B cell (primary cell): Measurements from ENCODE around the gene OSBPL1A. TPM values are rescaled to one million over a fixed set of nuclear protein-coding genes. Genes with fewer than 3 reads are reported as not detected.

Source experiments
- ATAC-seq: fragments of 200-7000 bp; cut with Tn5 transposase; one replicate; pipeline ENCODE4 v1.10.0; 2021; ENCODE audit warnings: low read depth, mild to moderate bottlenecking, moderate number of reproducible peaks, moderate library complexity
- CTCF ChIA-PET: fragments of 350-600 bp; sonication (Branson Sonifier 250); formaldehyde crosslinking; loops from one replicate; lab custom pipeline; 2021; ENCODE audit warnings: antibody characterized with exemption, inconsistent platforms; lab: Charles Lee
- POLR2A ChIA-PET: fragments of 350-600 bp; sonication (Branson Sonifier 250); formaldehyde crosslinking; loops from one replicate; lab custom pipeline; 2021; ENCODE audit warnings: antibody characterized with exemption; lab: Charles Lee
- DNase-seq: peaks from one replicate; pipeline ENCODE4 v3.0.0; 2013
- H2AFZ ChIP-seq: 2 replicates; pipeline ENCODE4 v1.6.1; 2012; ENCODE audit warnings: mild to moderate bottlenecking, low read depth, low read length; ENCODE audit not compliant: insufficient read depth, poor library complexity, severe bottlenecking
- H3K27ac ChIP-seq, 2 donors: 1 replicate in 1 of 2; 2 replicates in 1 of 2; pipeline ENCODE4 v1.5.1; 2012 to 2013; ENCODE audit warnings: low read length in 2 of 2, mild to moderate bottlenecking in 2 of 2, moderate library complexity in 1 of 2
- H3K27me3 ChIP-seq, 4 experiments: fragments of 200-600 bp in 1 of 4; sonication (generic) in 1 of 4; replicated peaks in 1 of 4; 1 replicate in 2 of 4; 2 replicates in 2 of 4; pipeline versions ENCODE4 v1.6.1 to v1.7.0; 2013 to 2016; ENCODE audit warnings: low read length in 3 of 4, mild to moderate bottlenecking in 2 of 4, mixed read lengths in 1 of 4, moderate library complexity in 1 of 4; ENCODE audit not compliant: insufficient read depth in 4 of 4, control insufficient read depth in 3 of 4; ENCODE audit errors: control extremely low read depth in 1 of 4
- H3K36me3 ChIP-seq, 2 experiments: replicated peaks in 1 of 2; 1 replicate in 1 of 2; 2 replicates in 1 of 2; pipeline versions ENCODE4 v1.6.1 to v1.7.1; 2013; ENCODE audit warnings: low read length in 1 of 2; ENCODE audit not compliant: insufficient read depth in 2 of 2, control insufficient read depth in 1 of 2; ENCODE audit errors: control extremely low read depth in 1 of 2, extremely low read depth in 1 of 2
- H3K4me1 ChIP-seq, 2 donors: fragments of 200-600 bp in 1 of 2; sonication (generic) in 1 of 2; 1 replicate in 1 of 2; 2 replicates in 1 of 2; pipeline versions ENCODE4 v1.5.1 to v1.6.1; 2013 to 2017; ENCODE audit warnings: low read length in 2 of 2; ENCODE audit not compliant: control insufficient read depth in 2 of 2, insufficient read depth in 2 of 2
- H3K4me2 ChIP-seq: replicated peaks from 2 replicates; pipeline ENCODE3; 2012; ENCODE audit warnings: mild to moderate bottlenecking, low read depth, low read length; ENCODE audit not compliant: poor library complexity, severe bottlenecking
- H3K4me3 ChIP-seq, 5 experiments: fragments of 200-600 bp in 1 of 5; sonication (generic) in 1 of 5; 1 replicate in 3 of 5; 2 replicates in 2 of 5; pipeline versions ENCODE4 v1.5.1 to v1.7.0; 2011 to 2016; ENCODE audit warnings: low read length in 4 of 5, mild to moderate bottlenecking in 4 of 5, low read depth in 2 of 5, control low read depth in 1 of 5, moderate library complexity in 1 of 5; ENCODE audit not compliant: insufficient read depth in 1 of 5; ENCODE audit errors: control extremely low read depth in 1 of 5, extremely low read depth in 1 of 5
- H3K79me2 ChIP-seq: fragments of 200-600 bp; sonication (generic); one replicate; pipeline ENCODE4 v1.6.0; 2016; ENCODE audit warnings: low read length; ENCODE audit not compliant: control insufficient read depth, insufficient read depth
- H3K9ac ChIP-seq: fragments of 200-600 bp; sonication (generic); 2 replicates; pipeline ENCODE4 v1.6.1; 2017; ENCODE audit warnings: mild to moderate bottlenecking, low read length, moderate library complexity
- H3K9me3 ChIP-seq, 3 donors: one replicate each; pipeline versions ENCODE4 v1.6.1 to v1.7.1; 2013; ENCODE audit warnings: low read length in 2 of 3; ENCODE audit not compliant: control insufficient read depth in 2 of 3, insufficient read depth in 1 of 3; ENCODE audit errors: control extremely low read depth in 1 of 3
- H4K20me1 ChIP-seq: 2 replicates; pipeline ENCODE4 v1.6.0; 2012; ENCODE audit warnings: mild to moderate bottlenecking, low read length; ENCODE audit not compliant: insufficient read depth, control insufficient read depth, poor library complexity, severe bottlenecking
- H3K27ac Mint-ChIP-seq: one replicate; pipeline ENCODE4 v1.8.0; 2021; ENCODE audit warnings: mixed read lengths
- H3K27me3 Mint-ChIP-seq: one replicate; pipeline ENCODE4 v1.8.0; 2021; ENCODE audit warnings: mixed read lengths
- H3K4me1 Mint-ChIP-seq: one replicate; pipeline ENCODE4 v1.8.0; 2021; ENCODE audit warnings: mixed read lengths
- H3K4me3 Mint-ChIP-seq: one replicate; pipeline ENCODE4 v1.8.0; 2021; ENCODE audit warnings: mixed read lengths
- H3K9me3 Mint-ChIP-seq: one replicate; pipeline ENCODE4 v1.8.0; 2022; ENCODE audit warnings: mixed read lengths; ENCODE audit not compliant: insufficient read depth
- EZH2 ChIP-seq: IDR thresholded peaks from 2 replicates; pipeline ENCODE4 v1.6.1; 2012; ENCODE audit warnings: borderline replicate concordance, low read depth, mild to moderate bottlenecking, moderate library complexity, low read length; ENCODE audit not compliant: insufficient read depth, poor library complexity, severe bottlenecking
- WGBS: methylation state at CpG from one replicate; pipeline ENCODE4 v1.1.5; 2013; ENCODE audit warnings: missing lambda C conversion rate; ENCODE audit not compliant: insufficient coverage; 5-methylcytosine and 5-hydroxymethylcytosine counted together
- intact Hi-C: fragments of 100-400 bp; cut with micrococcal nuclease; formaldehyde crosslinking; loops from one replicate; pipeline ENCODE4 v1.10.0; 2022
- polyA plus RNA-seq: library from polyadenylated mRNA; depleted of rRNA; stranded (reverse); fragments of >200 nt; gene quantifications from 2 replicates; pipeline ENCODE4 v1.2.3, GENCODE V29; 2012
- total RNA-seq, 2 donors: library from RNA; stranded (reverse); fragments of 120-200 nt in 1 of 2; gene quantifications; 1 replicate in 1 of 2; 2 replicates in 1 of 2; pipeline versions ENCODE4 v1.2.3 to v1.2.4, GENCODE V29; 2013 to 2022
- TF ChIP-seq, protein P1 (sequence below): fragments of 200-600 bp; IDR thresholded peaks from one replicate; pipeline ENCODE4 v1.8.0; 2022; ENCODE audit warnings: antibody characterized with exemption, mild to moderate bottlenecking

Gene OSBPL1A
- total and polyA plus RNA-seq, 2 donors (not counting 1 experiment from before 2014, with no cell fraction given) = 0.57 to 0.86 TPM

DNA sequence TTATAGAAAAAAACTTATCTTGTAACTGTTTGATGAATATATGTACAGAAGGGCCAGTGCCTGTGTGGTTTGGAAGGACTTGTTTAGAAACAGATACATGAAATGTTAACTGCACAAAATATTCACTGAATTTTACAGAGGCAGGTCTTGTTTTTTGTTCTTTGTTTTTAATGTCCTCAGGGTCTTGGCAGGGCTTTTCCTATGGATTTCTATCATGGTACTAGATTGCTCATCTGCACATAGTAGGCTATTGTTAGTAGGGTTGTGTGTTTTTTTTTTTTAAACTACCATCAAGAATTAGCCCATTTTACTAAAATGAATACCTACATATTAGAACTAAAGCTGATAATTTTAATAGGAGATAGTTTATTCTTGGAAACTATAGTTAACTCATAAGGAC, 255.2 kb downstream of the OSBPL1A start:
- H4K20me1 ChIP-seq = no peaks in the 10 kb centered on the region
- no peak overlapping the region for H3K27ac ChIP-seq
- H3K27me3 ChIP-seq = peaks cover 0 to 13% (median 0%) of the 10 kb centered on the region in 4 experiments
- no peak overlapping the region for H3K4me2 ChIP-seq
- ATAC-seq = no peak
- H3K9me3 ChIP-seq = peaks cover 0 to 13% (median 0%) of the 10 kb centered on the region in 3 donors
- H3K4me1 ChIP-seq = peaks cover 10 to 19% of the 10 kb centered on the region in 2 donors
- H3K9me3 Mint-ChIP-seq = no peaks in the 10 kb centered on the region
- H2AFZ ChIP-seq = no peak overlapping the region
- POLR2A ChIA-PET = no interaction called here
- H3K79me2 ChIP-seq = no peaks in the 10 kb centered on the region
- H3K27me3 Mint-ChIP-seq = peaks cover 7% of the 10 kb centered on the region
- H3K36me3 ChIP-seq = no peaks in the 10 kb centered on the region
- peaks cover 16% of the 10 kb centered on the region for H3K4me1 Mint-ChIP-seq
- no peak for TF ChIP-seq EZH2
- TF ChIP-seq, protein P1, sequence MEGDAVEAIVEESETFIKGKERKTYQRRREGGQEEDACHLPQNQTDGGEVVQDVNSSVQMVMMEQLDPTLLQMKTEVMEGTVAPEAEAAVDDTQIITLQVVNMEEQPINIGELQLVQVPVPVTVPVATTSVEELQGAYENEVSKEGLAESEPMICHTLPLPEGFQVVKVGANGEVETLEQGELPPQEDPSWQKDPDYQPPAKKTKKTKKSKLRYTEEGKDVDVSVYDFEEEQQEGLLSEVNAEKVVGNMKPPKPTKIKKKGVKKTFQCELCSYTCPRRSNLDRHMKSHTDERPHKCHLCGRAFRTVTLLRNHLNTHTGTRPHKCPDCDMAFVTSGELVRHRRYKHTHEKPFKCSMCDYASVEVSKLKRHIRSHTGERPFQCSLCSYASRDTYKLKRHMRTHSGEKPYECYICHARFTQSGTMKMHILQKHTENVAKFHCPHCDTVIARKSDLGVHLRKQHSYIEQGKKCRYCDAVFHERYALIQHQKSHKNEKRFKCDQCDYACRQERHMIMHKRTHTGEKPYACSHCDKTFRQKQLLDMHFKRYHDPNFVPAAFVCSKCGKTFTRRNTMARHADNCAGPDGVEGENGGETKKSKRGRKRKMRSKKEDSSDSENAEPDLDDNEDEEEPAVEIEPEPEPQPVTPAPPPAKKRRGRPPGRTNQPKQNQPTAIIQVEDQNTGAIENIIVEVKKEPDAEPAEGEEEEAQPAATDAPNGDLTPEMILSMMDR = no peak
- intact Hi-C loops = no loop called here
- no peak overlapping the region for H3K4me3 ChIP-seq
- H3K27ac Mint-ChIP-seq = no peak overlapping the region
- CTCF ChIA-PET = no interaction called here
- DNase-seq = no peak
- H3K4me3 Mint-ChIP-seq = no peak overlapping the region
- H3K9ac ChIP-seq = no peak overlapping the region

DNA sequence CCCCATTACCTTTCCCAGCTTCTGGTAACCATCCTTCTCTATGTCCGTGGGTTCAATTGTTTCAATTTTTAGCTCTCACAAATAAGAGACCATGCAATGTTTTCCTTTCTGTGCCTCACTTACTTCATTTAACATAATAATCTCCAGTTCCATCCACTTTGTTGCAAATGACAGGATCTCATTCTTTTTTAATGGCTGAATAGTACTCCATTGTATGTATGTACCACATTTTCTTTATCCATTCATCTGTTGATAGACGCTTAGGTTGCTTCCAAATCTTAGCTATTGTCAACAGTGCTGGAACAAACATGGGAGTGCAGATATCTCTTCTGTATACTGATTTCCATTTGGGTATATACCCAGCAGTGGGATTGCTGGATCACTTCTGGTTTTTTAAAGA, 256.9 kb downstream of the OSBPL1A start:
- Histone ChIP-seq H3K4me2 (no peak overlapping the region), H3K9ac (no peak overlapping the region), H3K27me3 (peaks cover 0 to 13% (median 0%) of the 10 kb centered on the region in 4 experiments), H4K20me1 (no peaks in the 10 kb centered on the region), H3K79me2 (no peaks in the 10 kb centered on the region), H3K27ac (no peak overlapping the region), H3K4me3 (no peak overlapping the region), H2AFZ (no peak overlapping the region), H3K4me1 (peaks cover 10 to 19% of the 10 kb centered on the region in 2 donors), H3K36me3 (no peaks in the 10 kb centered on the region), H3K9me3 (peaks cover 0 to 13% (median 0%) of the 10 kb centered on the region in 3 donors)
- ChIA-PET CTCF (interaction anchor here (0.9 kb wide), 1 partner anchor 21 kb away, joined by 3 read pairs; no protein-coding TSS in a partner anchor), POLR2A (interaction anchor here (0.6 kb wide), 1 partner anchor 93 kb away, joined by 5 read pairs; no protein-coding TSS in a partner anchor)
- intact Hi-C loops = no loop called here
- H3K9me3 Mint-ChIP-seq = no peaks in the 10 kb centered on the region
- no peak for ATAC-seq
- peaks cover 16% of the 10 kb centered on the region for H3K4me1 Mint-ChIP-seq
- TF ChIP-seq EZH2 = no peak
- TF ChIP-seq, protein P1 = no peak
- peaks cover 7% of the 10 kb centered on the region for H3K27me3 Mint-ChIP-seq
- WGBS = 100% methylated on average over 2 of the region's 2 CpGs
- H3K4me3 Mint-ChIP-seq = peak overlapping the region; percentile 8
- no peak for DNase-seq
- no peak overlapping the region for H3K27ac Mint-ChIP-seq
